GM12892 (cell line): ENCODE measurements around the gene MOGAT1.

Experiments used
- POLR2A ChIP-seq: IDR thresholded peaks from 2 replicates; pipeline ENCODE4 v1.6.1; 2011; ENCODE audit warnings: low read depth, low read length, control low read depth
- TAF1 ChIP-seq: IDR thresholded peaks from 2 replicates; pipeline ENCODE4 v1.6.1; 2011; ENCODE audit warnings: low read depth, mild to moderate bottlenecking, control low read depth, low read length, borderline replicate concordance

GRCh38 chr2:222646008-222646407 lies 25.4 kb upstream of the MOGAT1 start:
- TF ChIP-seq POLR2A (no peak), TAF1 (no peak)
